Activated CD4-positive, alpha-beta T cell treated with anti-CD3 and anti-CD28 coated beads, Interleukin-2, amount 50 U/mL, for 48 hours (primary cell): Measurements from ENCODE around the gene FAM228A.
"Not testable (repeated sequence)": the region's sequence is repeated elsewhere in the genome, so short reads cannot be mapped to it uniquely, and the experiment has no call there.

Experiments
- DNase-seq, 2 experiments: peaks; one replicate each; pipeline ENCODE4 v3.0.0-alpha.2; 2020

FAM228A gene

DNA sequence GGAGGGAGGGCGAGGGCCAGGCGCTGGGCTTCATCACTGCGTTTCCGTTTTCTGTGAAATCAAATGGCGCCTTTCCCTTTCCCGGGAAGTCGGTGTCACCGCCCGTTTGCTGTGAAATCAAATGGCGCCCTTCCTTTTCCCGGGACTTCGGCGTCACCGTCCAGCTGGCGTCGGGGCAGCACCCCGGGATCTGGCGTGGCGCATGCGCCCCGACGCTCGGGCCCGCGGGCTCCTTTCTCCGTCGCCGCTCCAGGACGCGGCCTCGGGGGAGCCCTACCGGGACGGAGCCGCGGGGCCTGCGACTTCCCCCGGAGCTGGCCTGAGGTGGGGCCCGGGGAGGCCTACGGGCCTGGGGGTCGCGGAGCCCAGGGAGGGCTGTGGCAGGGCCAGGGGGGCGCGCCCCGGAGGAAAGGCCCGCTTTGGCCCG, at the start of gene FAM228A:
Gene FAM228A, plus strand, starts transcription at position 203 of the 427 bp plus-strand sequence. CDS start 428 bp downstream, outside the sequence.
- no peak for DNase-seq

DNA sequence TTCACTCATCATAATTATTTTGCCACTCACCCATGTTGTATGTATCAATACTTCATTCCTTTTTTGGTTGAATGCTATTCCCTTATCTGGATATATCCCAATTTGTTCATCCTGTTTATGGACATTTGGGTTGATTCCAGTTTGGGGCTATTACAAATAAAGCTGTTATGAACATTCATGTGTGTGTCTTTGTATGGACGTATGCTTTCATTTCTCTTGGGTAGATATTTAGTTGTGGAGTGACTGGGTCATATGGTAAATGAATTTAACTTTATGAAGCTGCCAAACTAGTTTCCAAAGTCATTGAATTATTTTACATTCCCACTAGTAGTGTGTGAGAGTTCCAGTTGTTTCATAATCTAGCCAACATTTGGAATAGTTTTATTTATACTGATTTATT, 48.9 kb upstream of the FAM228A start:
- no peak for DNase-seq

DNA sequence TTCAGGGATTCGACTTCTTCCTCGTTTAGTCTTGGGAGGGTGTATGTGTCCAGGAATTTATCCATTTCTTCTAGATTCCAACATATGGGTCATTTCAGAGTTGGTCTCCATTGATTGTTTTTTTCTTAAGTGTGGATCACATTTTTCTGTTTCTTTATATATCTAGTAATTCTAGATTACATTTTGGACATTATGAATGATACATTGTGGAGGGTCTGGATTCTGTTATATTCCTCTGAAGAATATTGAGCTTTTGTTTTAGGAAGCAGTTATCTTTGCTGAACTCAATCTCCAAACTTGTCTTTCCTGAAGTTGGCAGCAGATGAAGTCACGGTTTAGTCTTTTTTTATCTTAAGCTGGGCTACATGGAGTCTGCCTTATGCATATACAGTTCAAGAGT, 42.3 kb upstream of the FAM228A start:
- no peak for DNase-seq

DNA sequence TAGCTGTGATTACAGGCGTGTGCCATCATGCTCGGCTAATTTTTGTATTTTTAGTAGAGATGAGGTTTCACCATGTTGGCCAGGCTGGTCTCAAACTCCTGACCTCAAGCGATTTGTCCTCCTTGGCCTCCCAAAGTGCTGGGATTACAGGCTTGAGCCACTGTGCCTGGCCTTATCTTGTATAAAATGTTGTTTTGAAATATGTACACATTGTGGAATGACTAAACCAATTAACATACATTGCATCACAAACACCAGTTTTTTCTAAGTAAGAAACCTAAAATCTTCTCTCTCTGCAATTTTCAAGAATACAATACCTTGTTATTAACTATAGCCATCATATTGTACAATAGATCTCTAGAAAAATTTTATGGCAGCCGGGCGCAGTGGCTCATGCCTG, 34.5 kb upstream of the FAM228A start:
- not testable (repeated sequence) for DNase-seq

DNA sequence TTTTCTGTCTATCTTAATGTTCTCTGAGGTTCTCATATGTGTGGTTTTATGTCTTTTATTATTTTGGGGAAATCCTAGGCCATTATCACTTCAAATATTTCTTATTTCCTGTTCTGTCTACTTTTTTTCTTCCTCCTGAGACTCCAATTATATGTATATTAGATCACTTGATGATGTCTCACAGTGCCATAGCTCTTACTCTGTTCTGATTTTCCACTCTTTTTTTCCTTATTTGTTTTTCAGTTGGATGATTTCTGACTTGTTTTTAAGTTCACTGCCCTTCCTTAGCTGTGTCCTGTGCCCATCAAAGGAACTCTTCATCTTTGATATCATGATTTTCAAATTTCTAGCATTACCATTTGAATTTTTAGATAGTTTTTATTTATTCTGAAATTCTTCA, 27.5 kb upstream of the FAM228A start:
- no peak for DNase-seq

DNA sequence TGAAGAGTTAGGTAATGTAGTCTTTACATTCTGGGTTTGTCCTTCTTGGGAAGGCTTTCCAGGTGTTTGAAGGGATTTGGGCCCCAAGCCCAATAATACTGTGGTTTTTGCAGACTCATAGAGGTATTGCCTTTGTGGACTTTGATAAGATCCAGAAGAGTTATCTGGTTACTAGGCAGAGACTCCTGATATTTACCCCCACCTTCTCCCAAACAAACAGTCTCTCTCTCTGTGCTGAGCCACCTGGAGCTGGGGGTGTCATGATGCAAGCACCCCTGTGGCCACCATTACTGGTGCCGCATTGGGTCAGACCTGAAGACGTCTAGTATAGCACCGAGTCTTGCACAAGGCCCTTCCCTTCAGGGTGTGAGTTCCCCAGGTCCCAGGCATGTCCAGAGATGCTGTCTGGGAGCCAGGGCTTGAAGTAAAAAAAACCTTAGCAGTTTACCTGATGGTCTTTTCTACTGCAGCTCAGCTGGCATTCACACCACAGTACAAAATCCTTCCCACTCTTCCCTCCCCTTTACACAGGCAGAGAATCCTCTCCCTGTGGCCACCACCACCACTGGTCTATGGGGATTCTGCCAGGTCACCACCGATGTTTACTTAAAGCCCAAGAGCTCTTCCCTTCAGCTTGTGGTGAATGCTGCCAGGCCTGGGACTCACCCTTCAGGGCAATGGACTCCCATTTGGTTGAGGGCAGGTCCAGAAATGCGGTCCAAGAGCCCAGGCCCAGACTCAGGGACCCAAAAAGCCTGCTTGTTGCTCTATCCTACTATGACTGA, 22.2 kb upstream of the FAM228A start:
- no peak for DNase-seq

DNA sequence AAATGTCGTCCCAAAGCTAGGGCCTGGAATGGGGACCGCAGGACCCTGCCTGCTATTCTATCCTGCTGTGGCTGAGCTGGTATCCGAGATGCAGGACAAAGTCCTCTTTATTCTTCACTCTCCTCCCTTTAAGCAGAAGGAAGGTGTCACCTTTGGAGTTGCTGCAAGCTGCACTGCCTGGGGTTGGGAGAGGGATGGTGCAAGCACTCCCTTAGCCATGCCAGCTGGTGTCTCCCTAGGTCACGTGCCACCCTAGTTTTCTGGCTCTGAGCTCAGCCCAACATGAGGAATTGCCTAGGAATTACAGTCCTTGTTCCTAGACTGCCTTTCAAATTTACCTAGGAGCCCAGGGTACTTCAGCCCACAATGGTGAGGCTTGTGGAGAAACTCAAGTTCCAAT, 21.4 kb upstream of the FAM228A start:
- DNase-seq = no peak

DNA sequence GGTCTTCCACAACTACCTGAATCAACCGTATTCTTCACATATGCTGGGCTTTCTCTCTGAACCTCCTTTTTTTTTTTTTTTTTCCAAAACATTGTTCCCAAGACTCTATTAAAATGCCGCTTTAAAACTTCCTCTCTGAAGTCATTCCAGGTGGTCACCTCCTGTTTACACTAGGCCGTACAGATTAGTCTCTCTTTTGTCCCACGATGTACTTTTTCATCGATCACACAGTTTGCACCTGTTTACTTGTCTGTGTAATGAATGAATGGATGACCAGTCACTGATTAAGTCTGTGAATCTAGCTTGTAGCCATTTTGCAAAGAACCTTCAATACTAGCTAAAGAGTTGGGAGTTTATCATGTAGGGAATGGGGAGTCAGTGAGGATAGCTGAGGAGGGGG, 16.7 kb upstream of the FAM228A start:
- no peak for DNase-seq

DNA sequence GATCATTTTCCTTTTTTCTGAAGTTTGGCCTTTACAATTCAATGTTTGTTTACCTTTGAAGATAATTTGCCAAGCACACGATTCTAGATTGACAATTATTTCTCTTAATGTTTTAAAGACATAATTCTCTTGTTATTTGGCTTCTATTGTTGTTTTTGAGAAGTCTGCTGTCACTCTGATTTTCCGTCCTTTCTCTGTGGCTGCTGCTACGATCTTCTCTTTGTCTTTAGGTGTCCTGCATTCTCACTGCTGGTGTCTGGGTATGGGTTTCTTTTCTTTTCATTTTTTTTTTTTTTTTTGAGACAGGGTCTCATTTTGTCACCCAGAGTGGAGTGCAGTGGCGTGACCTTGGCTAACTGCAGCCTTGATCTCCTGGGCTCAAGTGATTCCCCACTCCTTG, 15.1 kb upstream of the FAM228A start:
- no peak for DNase-seq

DNA sequence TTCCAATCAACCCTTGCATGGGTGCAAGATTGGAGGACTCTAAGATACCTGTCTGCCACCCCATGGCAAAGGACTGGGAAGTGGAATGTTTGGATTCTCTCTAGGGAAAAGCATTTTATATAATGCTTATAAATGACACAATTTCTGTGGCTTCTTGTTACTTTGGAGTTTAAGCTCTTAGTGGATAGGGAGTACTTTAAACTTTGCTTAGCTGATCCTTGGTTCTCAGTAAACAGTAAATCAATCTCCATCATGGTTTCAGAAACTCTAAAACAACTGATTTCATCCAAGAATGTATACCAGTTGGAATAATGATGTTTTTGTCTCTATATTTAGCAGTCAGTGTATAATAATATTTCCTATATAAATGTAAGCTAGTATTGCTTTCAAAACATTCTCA, 14.1 kb upstream of the FAM228A start:
- no peak for DNase-seq

DNA sequence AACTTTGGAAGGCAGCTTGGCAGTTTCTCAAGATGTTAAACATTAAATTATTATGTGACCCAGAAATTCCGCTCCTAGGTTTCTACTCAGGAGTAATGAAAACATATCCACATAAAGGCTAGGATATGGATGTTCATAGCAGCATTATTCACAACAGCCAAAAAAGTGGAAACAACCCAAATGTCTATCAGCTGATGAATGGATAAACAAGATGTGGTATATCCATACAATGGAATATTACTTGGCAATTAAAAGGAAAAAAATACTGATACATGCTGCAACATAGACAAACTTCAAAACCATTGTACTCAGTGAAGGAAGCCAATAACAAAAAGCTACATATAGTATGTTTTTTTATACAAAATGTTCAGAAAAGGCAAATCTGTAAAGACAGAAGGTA, 12.4 kb upstream of the FAM228A start:
- DNase-seq = no peak

DNA sequence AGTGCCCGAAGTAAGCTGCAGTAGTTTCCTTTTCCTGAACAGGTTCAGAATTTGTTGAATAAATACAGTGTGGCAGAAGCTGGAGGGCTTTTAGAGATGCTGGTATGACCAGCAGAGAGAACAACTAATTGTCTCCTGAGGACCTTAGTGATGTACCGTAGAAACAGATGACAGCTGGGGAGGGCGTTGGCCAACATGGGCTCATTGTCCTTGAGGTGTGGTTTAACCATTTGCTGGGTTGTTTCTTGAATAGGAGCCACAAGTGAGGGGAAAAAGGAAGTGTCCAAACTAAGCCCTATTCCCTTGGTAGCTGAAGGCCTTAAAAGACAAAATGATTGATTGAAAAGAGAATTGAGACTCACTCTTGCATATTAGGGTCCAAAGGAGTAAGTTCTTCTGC, 11.7 kb upstream of the FAM228A start:
- DNase-seq = no peak

DNA sequence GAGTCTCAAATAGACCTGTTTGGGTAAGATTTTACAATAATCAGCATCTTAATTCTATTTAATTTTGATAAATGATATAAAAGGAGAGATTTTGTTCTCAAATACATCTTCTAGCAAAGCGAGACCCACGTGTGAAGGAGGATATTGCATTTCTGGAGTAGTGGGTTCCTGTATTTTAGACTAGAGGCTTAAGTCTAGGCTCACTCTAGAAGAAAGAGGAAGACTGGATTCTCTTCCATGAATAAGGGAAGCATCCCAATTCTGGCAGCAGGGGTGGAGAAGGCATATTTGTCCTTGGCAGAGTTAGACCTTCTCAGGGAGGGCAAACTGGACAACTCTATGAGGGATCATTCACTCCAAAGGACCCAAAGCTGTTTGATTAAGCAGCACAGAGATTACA, 11.3 kb upstream of the FAM228A start:
- DNase-seq = no peak

DNA sequence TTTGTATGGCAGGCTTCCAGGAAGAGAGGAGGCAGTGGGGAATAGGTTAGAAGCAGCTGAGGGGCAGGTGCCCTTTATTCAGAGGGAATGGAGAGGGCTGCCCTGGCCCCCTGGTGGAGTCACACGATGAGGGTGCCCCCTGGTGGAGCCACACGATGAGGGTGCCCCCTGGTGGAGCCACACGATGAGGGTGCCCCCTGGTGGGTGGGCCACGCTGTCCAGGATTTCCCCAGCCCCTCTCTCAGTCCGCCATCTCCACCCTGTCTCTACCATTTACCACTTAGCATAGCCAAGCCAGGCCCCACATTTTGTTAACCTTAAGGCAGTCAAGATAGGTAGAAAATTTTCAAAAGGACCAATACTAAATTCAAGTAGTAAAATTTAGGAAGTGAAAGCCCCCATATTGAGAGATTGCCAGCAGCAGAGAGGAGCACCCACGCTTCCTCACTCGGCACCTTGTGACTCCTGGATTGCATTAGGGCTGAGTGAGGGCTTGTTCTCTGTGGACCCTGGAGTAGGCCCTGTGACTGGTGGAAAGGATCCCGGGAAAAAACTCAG, 10.4 kb upstream of the FAM228A start:
- DNase-seq = peak; percentile 42 to 51

DNA sequence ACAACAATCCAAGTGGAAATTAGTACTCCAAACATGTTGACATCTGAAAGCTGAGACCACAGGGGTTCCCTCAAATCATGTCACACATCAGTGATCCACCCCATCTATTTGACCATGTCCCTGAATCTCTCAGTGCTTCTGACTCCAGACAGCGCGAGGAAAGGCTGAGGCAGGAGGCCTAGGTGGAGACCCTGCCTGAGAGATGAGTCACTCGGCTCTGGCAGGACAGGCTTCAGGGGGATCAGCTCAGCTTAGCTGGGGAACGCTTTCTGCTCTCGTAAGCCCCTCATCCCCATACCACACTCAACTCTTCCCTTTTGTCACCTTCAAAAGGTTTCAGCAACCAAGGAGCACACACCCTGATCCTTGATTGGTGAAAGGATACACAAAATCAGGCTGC, 5.8 kb upstream of the FAM228A start:
- DNase-seq = no peak

DNA sequence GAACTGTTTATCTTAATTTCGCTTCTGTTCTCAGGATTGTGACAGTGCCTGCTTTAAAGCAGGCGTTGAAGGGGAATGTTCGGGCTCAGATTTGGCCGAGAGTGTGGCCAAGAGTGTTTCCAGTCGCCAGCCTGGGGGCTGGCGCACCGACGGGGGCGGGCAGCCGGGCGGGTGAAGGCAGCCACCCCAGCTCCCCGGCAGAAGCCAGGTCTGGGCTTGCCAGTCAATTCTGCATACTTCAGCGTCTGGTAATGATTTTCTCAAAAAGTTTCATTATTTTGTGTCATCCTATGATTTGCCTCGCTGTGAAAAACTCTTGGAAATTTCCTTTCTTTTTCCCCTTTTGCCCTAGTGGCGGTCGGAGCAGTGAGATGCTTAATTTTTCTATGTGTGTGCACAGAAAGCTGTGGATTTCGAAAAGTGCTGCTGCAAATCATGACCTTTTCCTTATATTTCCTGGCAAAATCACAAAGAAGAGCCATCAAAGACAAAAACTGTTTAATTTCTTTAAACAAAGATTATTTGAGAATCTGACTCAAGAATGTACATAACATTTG, 856 bp downstream of the FAM228A start:
- no peak for DNase-seq

DNA sequence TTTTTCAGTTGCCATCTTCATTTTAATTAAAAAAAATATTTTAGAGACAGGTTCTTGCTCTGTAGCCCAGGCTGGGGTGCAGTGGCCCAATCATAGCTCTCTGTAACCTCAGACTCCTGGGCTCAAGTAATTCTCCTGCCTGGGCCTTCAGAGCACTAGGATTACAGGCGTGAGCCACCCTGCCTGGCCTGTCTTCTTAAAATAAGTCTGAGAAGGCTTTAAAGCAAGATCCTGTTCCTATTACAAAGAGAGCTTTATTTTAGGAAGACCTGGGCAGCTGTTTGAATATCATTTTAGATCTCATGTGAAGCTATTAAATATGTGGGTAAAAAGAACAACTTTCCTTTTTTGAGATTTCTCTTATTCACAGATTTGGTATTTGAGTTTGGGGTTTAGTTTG, 1.5 kb downstream of the FAM228A start:
- no peak for DNase-seq

DNA sequence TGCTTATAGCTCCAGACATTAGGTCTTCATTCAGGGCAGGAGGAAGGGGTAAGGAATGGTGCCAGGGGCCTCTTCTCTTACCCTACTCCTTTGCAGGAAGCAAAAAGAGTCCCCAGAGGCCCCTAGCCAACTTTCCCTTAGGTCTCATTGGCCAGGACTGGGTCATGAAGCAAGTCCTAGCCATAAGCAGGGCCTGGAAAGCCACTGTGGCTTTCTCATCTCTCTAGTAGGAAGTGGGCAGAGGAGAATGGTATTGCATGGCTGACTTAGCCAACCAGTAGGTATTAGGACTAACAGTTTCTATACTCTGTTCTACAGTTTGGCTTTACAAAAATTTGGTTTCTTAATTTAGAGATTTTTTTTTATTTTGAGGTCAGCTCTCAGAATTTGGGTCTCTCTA, 4.8 kb downstream of the FAM228A start:
- no peak for DNase-seq

DNA sequence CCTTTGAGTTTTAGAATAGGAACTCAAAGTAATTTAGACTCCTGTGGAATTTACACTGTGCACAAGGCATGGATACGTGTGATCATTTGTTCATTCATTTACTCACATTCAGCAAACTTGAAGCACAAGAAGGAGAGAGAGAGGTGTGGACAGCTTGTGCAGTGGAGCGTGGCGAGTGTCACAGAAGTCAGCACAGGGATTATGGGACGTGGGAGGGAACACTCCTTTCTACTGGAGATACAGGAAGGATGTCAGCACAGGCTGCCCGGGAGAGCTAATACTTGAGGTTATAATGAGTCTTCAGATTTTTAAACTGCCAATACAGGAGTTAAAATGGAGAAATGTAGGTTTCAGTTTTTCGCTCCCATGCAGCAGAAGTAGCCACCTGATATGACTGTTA, 7.0 kb downstream of the FAM228A start:
- DNase-seq = no peak

DNA sequence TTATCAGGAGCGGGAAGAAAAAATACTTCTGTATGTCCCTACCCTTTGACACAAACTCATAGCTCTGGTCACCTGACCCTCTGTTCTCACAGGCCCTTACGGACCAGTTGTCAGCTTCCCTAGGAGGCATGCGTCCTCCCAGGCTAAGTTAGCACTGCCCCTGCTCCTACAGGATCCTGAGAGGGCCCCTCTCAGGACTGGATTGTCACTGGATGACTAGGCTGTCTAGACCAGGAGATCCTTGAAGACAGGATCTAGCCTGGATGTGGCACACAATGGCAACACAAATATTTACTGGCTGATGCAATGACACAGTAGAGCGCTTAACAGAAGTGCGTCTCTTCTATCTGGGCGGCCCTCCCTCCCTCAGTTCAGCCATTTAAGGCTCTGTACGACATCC, 7.7 kb downstream of the FAM228A start:
- DNase-seq = no peak

DNA sequence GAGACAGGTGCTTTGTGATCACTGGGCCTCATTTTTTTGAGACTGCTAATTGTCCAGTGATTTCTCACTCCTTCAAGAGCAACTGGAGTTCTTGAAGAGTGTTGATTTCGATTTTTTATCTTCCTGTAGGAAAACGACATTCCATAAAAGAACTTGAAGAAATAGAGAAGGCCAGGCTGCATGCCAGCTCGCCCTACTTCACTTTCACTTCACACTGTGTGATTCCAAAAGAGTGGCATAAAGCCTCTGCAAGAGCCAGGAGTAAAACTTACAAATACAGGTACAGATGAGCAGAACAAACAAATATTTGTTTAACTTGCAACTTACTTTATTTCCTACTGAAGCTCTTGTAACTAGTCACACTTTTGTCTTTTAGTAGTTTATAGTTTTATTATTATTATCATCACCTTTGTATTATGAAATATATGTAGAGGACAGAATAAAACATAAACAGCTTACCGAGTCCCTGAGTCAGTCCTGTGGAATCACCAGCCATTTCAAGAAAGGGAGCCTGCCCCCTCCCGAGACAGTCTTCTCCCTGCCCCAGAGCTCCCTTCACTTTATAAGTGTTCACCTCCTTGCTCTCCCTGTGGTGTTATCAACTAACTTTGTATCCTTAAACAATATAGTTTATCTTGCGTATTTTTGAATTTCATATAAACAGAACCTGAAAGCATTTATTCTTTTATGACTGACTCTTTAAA, 8.7 kb downstream of the FAM228A start:
- no peak for DNase-seq

DNA sequence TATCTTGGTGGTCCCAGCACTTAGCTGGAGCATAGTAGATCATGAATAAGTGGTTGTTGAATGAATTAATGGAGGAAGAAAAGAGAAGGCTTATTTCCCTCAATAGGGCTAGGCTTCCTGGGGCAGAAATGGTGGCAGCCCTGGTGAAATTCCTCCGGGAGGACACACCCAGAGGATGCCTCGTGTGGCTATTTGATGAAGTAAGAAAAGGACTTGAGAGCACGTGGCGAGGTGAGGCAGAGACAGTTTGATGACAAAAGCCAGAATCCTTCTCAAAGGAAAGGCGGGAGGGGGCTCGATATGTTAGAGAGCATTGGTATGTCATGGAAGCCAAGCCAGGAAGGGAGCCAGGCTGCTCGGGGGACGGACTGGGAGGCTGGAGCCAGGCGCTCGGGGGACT, 14.7 kb downstream of the FAM228A start:
- DNase-seq = no peak

DNA sequence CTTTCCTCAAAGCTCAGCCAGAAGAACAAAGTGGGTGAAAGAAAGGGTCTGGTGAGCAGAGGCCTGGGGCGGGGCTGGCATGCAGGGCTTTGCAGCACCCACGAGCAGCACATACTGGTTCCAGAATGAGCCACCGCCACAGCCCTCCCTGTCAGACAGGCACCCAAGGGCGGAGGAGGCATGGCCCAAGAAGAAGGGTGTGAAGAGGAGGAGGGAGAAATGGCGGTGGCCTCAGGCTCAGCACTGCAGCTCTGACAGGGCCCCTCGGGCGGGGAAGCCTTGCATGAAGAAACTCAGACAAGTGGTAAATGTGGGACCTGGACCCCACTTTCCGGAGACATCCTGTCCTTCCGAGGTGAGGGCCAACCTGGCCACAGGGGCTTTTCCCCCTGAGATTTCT, 15.7 kb downstream of the FAM228A start:
- no peak for DNase-seq

DNA sequence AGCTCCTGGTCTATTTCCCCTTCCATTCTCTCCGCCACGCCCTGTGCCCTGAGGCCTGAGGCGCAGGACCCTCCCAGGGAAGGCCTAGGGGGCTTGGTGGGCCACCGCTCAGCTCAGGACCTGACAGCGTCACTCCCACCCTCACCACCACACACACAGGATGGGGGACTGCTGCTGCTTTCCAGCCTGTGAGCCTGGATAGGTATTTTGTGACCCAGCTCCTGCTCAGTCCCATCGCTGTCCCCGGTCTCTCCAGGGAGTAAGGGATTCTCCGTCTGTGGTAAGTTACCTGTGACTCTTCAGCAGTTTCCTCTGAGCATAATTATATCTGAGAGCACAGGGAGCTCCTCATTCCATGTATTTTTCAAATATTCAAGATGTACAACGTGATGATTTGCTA, 16.3 kb downstream of the FAM228A start:
- DNase-seq = no peak
